ENCODE data around the gene TMBIM6. TPM values are rescaled to one million over a fixed set of nuclear protein-coding genes. Genes with fewer than 3 reads are reported as not detected.

The TMBIM6 gene
- polyA plus RNA-seq, 2 donors: 169 to 252 TPM

GRCh38 chr12:49809381-49809905, 68.1 kb downstream of the TMBIM6 start:
- Histone ChIP-seq H3K4me3 (ENCODE audit: low read depth in 1 of 2, low read length in 2 of 2) (no peak overlapping the region), H3K27me3 (ENCODE audit: control insufficient read depth in 1 of 2, insufficient read depth in 2 of 2, low read length in 2 of 2) (no peaks in the 10 kb centered on the region), H3K27ac (ENCODE audit: low read depth in 2 of 2, low read length in 1 of 2) (peak overlapping the region; percentile 19 to 68), H3K9me3 (ENCODE audit: control insufficient read depth in 2 of 2, insufficient read depth in 1 of 2, low read depth in 1 of 2, low read length in 1 of 2) (no peaks in the 10 kb centered on the region), H3K4me1 (ENCODE audit: control insufficient read depth in 2 of 2, insufficient read depth in 2 of 2, low read length in 1 of 2) (peaks cover 2 to 5% of the 10 kb centered on the region in 2 donors), H3K36me3 (ENCODE audit: control insufficient read depth in 2 of 2, insufficient read depth in 2 of 2, low read length in 1 of 2) (peaks cover 0 to 6% of the 10 kb centered on the region in 2 donors)
- 71 to 74% methylated on average over 4 of the region's 4 CpGs for WGBS, 2 donors

- Histone ChIP-seq H3K27ac (ENCODE audit: low read depth in 2 of 2, low read length in 1 of 2) (peak overlapping the region; percentile 26 to 45), H3K27me3 (ENCODE audit: control insufficient read depth in 1 of 2, insufficient read depth in 2 of 2, low read length in 2 of 2) (no peaks in the 10 kb centered on the region), H3K9me3 (ENCODE audit: control insufficient read depth in 2 of 2, insufficient read depth in 1 of 2, low read depth in 1 of 2, low read length in 1 of 2) (no peaks in the 10 kb centered on the region), H3K36me3 (ENCODE audit: control insufficient read depth in 2 of 2, insufficient read depth in 2 of 2, low read length in 1 of 2) (peaks cover 0 to under 1% of the 10 kb centered on the region in 2 donors), H3K4me3 (ENCODE audit: low read depth in 1 of 2, low read length in 2 of 2) (no peak overlapping the region), H3K4me1 (ENCODE audit: control insufficient read depth in 2 of 2, insufficient read depth in 2 of 2, low read length in 1 of 2) (peaks cover 2 to 5% of the 10 kb centered on the region in 2 donors)
- WGBS, 2 donors: 54 to 64% methylated on average over 8 to 9 of the region's 9 CpGs
Observed at GRCh38 chr12:49809906-49810389, 68.6 kb downstream of the TMBIM6 start.

- Histone ChIP-seq H3K27me3 (ENCODE audit: control insufficient read depth in 1 of 2, insufficient read depth in 2 of 2, low read length in 2 of 2) (no peaks in the 10 kb centered on the region), H3K4me3 (ENCODE audit: low read depth in 1 of 2, low read length in 2 of 2) (no peak overlapping the region), H3K27ac (ENCODE audit: low read depth in 2 of 2, low read length in 1 of 2) (no peak overlapping the region), H3K36me3 (ENCODE audit: control insufficient read depth in 2 of 2, insufficient read depth in 2 of 2, low read length in 1 of 2) (no peaks in the 10 kb centered on the region), H3K4me1 (ENCODE audit: control insufficient read depth in 2 of 2, insufficient read depth in 2 of 2, low read length in 1 of 2) (peaks cover 0 to 5% of the 10 kb centered on the region in 2 donors), H3K9me3 (ENCODE audit: control insufficient read depth in 2 of 2, insufficient read depth in 1 of 2, low read depth in 1 of 2, low read length in 1 of 2) (no peaks in the 10 kb centered on the region)
- 81 to 84% methylated on average over 5 of the region's 5 CpGs for WGBS, 2 donors
Observed at GRCh38 chr12:49811136-49811535, 69.8 kb downstream of the TMBIM6 start.

GRCh38 chr12:49811961-49812401, 70.6 kb downstream of the TMBIM6 start:
- H3K4me3 ChIP-seq (ENCODE audit: low read depth in 1 of 2, low read length in 2 of 2): no peak overlapping the region
- peaks cover 0 to 5% of the 10 kb centered on the region in 2 donors for H3K4me1 ChIP-seq (ENCODE audit: control insufficient read depth in 2 of 2, insufficient read depth in 2 of 2, low read length in 1 of 2)
- H3K27me3 ChIP-seq (ENCODE audit: control insufficient read depth in 1 of 2, insufficient read depth in 2 of 2, low read length in 2 of 2): no peaks in the 10 kb centered on the region
- 82 to 86% methylated on average over 4 of the region's 4 CpGs for WGBS, 2 donors
- H3K27ac ChIP-seq (ENCODE audit: low read depth in 2 of 2, low read length in 1 of 2): no peak overlapping the region
- no peaks in the 10 kb centered on the region for H3K36me3 ChIP-seq (ENCODE audit: control insufficient read depth in 2 of 2, insufficient read depth in 2 of 2, low read length in 1 of 2)
- no peaks in the 10 kb centered on the region for H3K9me3 ChIP-seq (ENCODE audit: control insufficient read depth in 2 of 2, insufficient read depth in 1 of 2, low read depth in 1 of 2, low read length in 1 of 2)

GRCh38 chr12:49813131-49813530, 71.8 kb downstream of the TMBIM6 start:
- H3K27me3 ChIP-seq (ENCODE audit: control insufficient read depth in 1 of 2, insufficient read depth in 2 of 2, low read length in 2 of 2): no peaks in the 10 kb centered on the region
- H3K4me3 ChIP-seq (ENCODE audit: low read depth in 1 of 2, low read length in 2 of 2): no peak overlapping the region
- peaks cover 0 to 5% of the 10 kb centered on the region in 2 donors for H3K4me1 ChIP-seq (ENCODE audit: control insufficient read depth in 2 of 2, insufficient read depth in 2 of 2, low read length in 1 of 2)
- no peaks in the 10 kb centered on the region for H3K36me3 ChIP-seq (ENCODE audit: control insufficient read depth in 2 of 2, insufficient read depth in 2 of 2, low read length in 1 of 2)
- no peak overlapping the region for H3K27ac ChIP-seq (ENCODE audit: low read depth in 2 of 2, low read length in 1 of 2)
- no peaks in the 10 kb centered on the region for H3K9me3 ChIP-seq (ENCODE audit: control insufficient read depth in 2 of 2, insufficient read depth in 1 of 2, low read depth in 1 of 2, low read length in 1 of 2)
- 74 to 79% methylated on average over 1 of the region's 1 CpG for WGBS, 2 donors

Other genes starting within 250 kb of the TMBIM6 start
- gene KCNH3, start 202.5 kb upstream of the TMBIM6 start, polyA plus RNA-seq: under 1 TPM; 0.07 to 0.24 TPM
- gene MCRS1, start 173.4 kb upstream of the TMBIM6 start, polyA plus RNA-seq: 10 to 100 TPM; 40.0 to 45.0 TPM
- gene FAM186B, start 135.9 kb upstream of the TMBIM6 start, polyA plus RNA-seq: under 1 TPM; 0.08 to 0.09 TPM
- gene PRPF40B, start 118.0 kb upstream of the TMBIM6 start, polyA plus RNA-seq: 10 to 100 TPM; 10.6 to 19.9 TPM
- 1 to 10 TPM; 1.4 to 1.7 TPM for gene FMNL3, start 34.2 kb upstream of the TMBIM6 start, polyA plus RNA-seq
- 1 to 10 TPM; 3.1 to 8.4 TPM for gene NCKAP5L, start 86.9 kb downstream of the TMBIM6 start, polyA plus RNA-seq
- gene BCDIN3D, start 101.5 kb downstream of the TMBIM6 start, polyA plus RNA-seq: 1 to 10 TPM; 2.3 to 2.6 TPM
- gene FAIM2, start 162.3 kb downstream of the TMBIM6 start, polyA plus RNA-seq: under 1 TPM; 0.36 to 0.39 TPM
- gene AQP2, start 209.2 kb downstream of the TMBIM6 start, polyA plus RNA-seq: not detected
- gene AQP5, start 220.3 kb downstream of the TMBIM6 start, polyA plus RNA-seq: 10 to 100 TPM in 1 of 2 donors, 1 to 10 TPM in 1; 3.1 to 48.8 TPM
- under 1 TPM; 0.02 to 0.08 TPM for gene AQP6, start 231.4 kb downstream of the TMBIM6 start, polyA plus RNA-seq

Data from esophagus (tissue), 2 donors.